Spleen (tissue), 11 donors: Measurements from ENCODE around the gene RAB22A. TPM values are rescaled to one million over a fixed set of nuclear protein-coding genes. Genes with fewer than 3 reads are reported as not detected.

ENCODE experiments used
- DNase-seq: peaks from one replicate; pipeline ENCODE4 v3.0.0-alpha.2; 2020
- H3K27ac ChIP-seq, 8 donors: fragments of 200-600 bp; sonication (generic) in 7 of 8; 1 replicate in 4 of 8; 2 replicates in 4 of 8; pipeline versions ENCODE4 v1.5.0 to v1.8.0; 2016 to 2021; ENCODE audit warnings: inconsistent platforms in 4 of 8, mild to moderate bottlenecking in 4 of 8, moderate library complexity in 1 of 8
- H3K27me3 ChIP-seq, 7 donors: fragments of 200-600 bp; sonication (generic) in 6 of 7; replicated peaks in 1 of 7; 1 replicate in 4 of 7; 2 replicates in 3 of 7; pipeline versions ENCODE4 v1.5.0 to v1.8.0; 2016 to 2021; ENCODE audit warnings: inconsistent platforms in 3 of 7, mild to moderate bottlenecking in 1 of 7
- H3K36me3 ChIP-seq, 6 donors: fragments of 200-600 bp; sonication (generic) in 5 of 6; 1 replicate in 4 of 6; 2 replicates in 2 of 6; pipeline versions ENCODE4 v1.5.0 to v1.8.0; 2016 to 2021; ENCODE audit warnings: inconsistent platforms in 2 of 6
- H3K4me1 ChIP-seq, 6 donors: fragments of 200-600 bp; sonication (generic) in 5 of 6; 1 replicate in 3 of 6; 2 replicates in 3 of 6; pipeline versions ENCODE4 v1.5.0 to v1.8.0; 2016 to 2021; ENCODE audit warnings: inconsistent platforms in 3 of 6
- H3K4me3 ChIP-seq, 8 donors: fragments of 200-600 bp; sonication (generic) in 7 of 8; 1 replicate in 4 of 8; 2 replicates in 4 of 8; pipeline versions ENCODE4 v1.5.0 to v1.8.0; 2016 to 2021; ENCODE audit warnings: inconsistent platforms in 4 of 8, mild to moderate bottlenecking in 4 of 8, moderate library complexity in 2 of 8
- H3K9me3 ChIP-seq, 8 donors: fragments of 200-600 bp; sonication (generic) in 7 of 8; 1 replicate in 4 of 8; 2 replicates in 4 of 8; pipeline versions ENCODE4 v1.5.0 to v1.8.0; 2016 to 2021; ENCODE audit warnings: inconsistent platforms in 4 of 8
- CTCF ChIP-seq, 11 experiments: fragments of 200-600 bp in 7 of 11; fragments of 450-650 bp in 4 of 11; sonication (generic) in 4 of 11; IDR thresholded peaks in 8 of 11; conservative IDR thresholded peaks in 3 of 11; 1 replicate in 7 of 11; 2 replicates in 4 of 11; pipeline versions ENCODE4 v1.4.0 to v1.8.0; 2016 to 2021; ENCODE audit warnings: antibody characterized with exemption in 11 of 11, inconsistent platforms in 4 of 11, mild to moderate bottlenecking in 1 of 11
- POLR2A ChIP-seq, 3 donors: fragments of 450-650 bp; IDR thresholded peaks; one replicate each; pipeline ENCODE4 v1.5.1; 2017; ENCODE audit warnings: antibody characterized with exemption in 3 of 3, mild to moderate bottlenecking in 1 of 3
- POLR2AphosphoS5 ChIP-seq, 3 donors: sonication (generic); formaldehyde crosslinking; IDR thresholded peaks; one replicate each; pipeline ENCODE4 v1.5.1; 2017; ENCODE audit warnings: antibody characterized with exemption in 3 of 3
- WGBS, 5 donors: extraction: QIAGEN DNeasy Blood & Tissue Kit in 3 of 5; methylation state at CpG; one replicate each; pipeline versions ENCODE4 v1.1.5 to v1.1.7; 2013 to 2018; 5-methylcytosine and 5-hydroxymethylcytosine counted together
- intact Hi-C: fragments of 100-400 bp; cut with DNase I; formaldehyde crosslinking; loops from one replicate; pipeline ENCODE4 v1.15.0; 2023; ENCODE audit warnings: low total_unique reads
- polyA plus RNA-seq, 3 donors: library from polyadenylated mRNA; stranded (reverse); fragments of 200-250 nt; gene quantifications; one replicate each; pipeline ENCODE4 v1.2.1, GENCODE V29; 2013
- total RNA-seq, 7 donors: library from RNA; depleted of rRNA in 3 of 7; stranded (reverse); fragments of >200 nt in 3 of 7; fragmentation: NEBNext Ultra II Directional in 4 of 7; extraction: Animal tissue kit (Norgen Biotek cat#: 25700) in 4 of 7; gene quantifications; one replicate each; pipeline versions ENCODE4 v1.1.0 to v1.2.1, GENCODE V29; 2016 to 2021
- donor health status: healthy with polysubstance abuse.
- donor health status: DM: no; HTN: no; CAD: no; lungs with moderate emphysema.
- donor health status: DM: no; HTN: no; CAD: no.
- donor health status: Bipolar disorder and iron deficiency.
- donor health status: healthy.
- donor health status: DM: no; HTN: no; CAD: no.
- donor health status: DM: yes; HTN: yes; CAD: no.

The RAB22A gene
- total and polyA plus RNA-seq, 10 donors = 4.2 to 22.6 (median 17.5) TPM

- intact Hi-C loops = no loop called here
- WGBS, 5 donors = 90 to 97% (median 93%) methylated on average over 5 of the region's 5 CpGs
- no peak for TF ChIP-seq POLR2A (IDR thresholded peaks at IDR 0.05)
- TF ChIP-seq POLR2AphosphoS5 (IDR thresholded peaks at IDR 0.05) = no peak
- no peak for TF ChIP-seq CTCF (IDR thresholded peaks at IDR 0.05 in 8 of 11, conservative IDR thresholded peaks at IDR 0.05 in 3 of 11)
- H3K27ac ChIP-seq = no peak overlapping the region
- DNase-seq = no peak
- peaks cover 2 to 10% (median 6%) of the 10 kb centered on the region in 6 donors for H3K4me1 ChIP-seq
- no peaks in the 10 kb centered on the region for H3K36me3 ChIP-seq
- H3K4me3 ChIP-seq = no peak overlapping the region
- H3K9me3 ChIP-seq = peaks cover 0 to 18% (median 7%) of the 10 kb centered on the region in 8 donors
- H3K27me3 ChIP-seq = peaks cover 0 to 30% (median 0%) of the 10 kb centered on the region in 7 donors
Measured at GRCh38 chr20:58384821-58385220, 75.3 kb downstream of the RAB22A start.

GRCh38 chr20:58388028-58388601 lies 78.6 kb downstream of the RAB22A start:
- no peak for DNase-seq
- intact Hi-C loops = no loop called here
- Histone ChIP-seq H3K4me1 (peaks cover 22 to 43% (median 39%) of the 10 kb centered on the region in 6 donors), H3K27ac (peak overlapping the region in 7 of 8 donors; percentile 89 to 99 (median 95)), H3K27me3 (peaks cover 0 to 12% (median 0%) of the 10 kb centered on the region in 7 donors), H3K4me3 (peak overlapping the region in 4 of 8 donors; percentile 65 to 90 (median 80)), H3K9me3 (no peaks in the 10 kb centered on the region), H3K36me3 (peaks cover 0 to 17% (median 0%) of the 10 kb centered on the region in 6 donors)
- 75 to 87% (median 78%) methylated on average over 4 of the region's 4 CpGs for WGBS, 5 donors
- TF ChIP-seq POLR2AphosphoS5 (IDR thresholded peaks at IDR 0.05) (no peak), CTCF (IDR thresholded peaks at IDR 0.05 in 8 of 11, conservative IDR thresholded peaks at IDR 0.05 in 3 of 11) (no peak), POLR2A (IDR thresholded peaks at IDR 0.05) (no peak)

GRCh38 chr20:58388882-58389323 lies 79.4 kb downstream of the RAB22A start, which contains the start of gene VAPB:
Gene VAPB, plus strand, starts transcription at chr20:58389229. Its CDS starts 231 bp downstream, at chr20:58389460.
- DNase-seq = peak; percentile 99
- TF ChIP-seq POLR2A (IDR thresholded peaks at IDR 0.05) (no peak), CTCF (IDR thresholded peaks at IDR 0.05 in 8 of 11, conservative IDR thresholded peaks at IDR 0.05 in 3 of 11) (peak in 5 of 11 experiments; percentile 13 to 48 (median 34)), POLR2AphosphoS5 (IDR thresholded peaks at IDR 0.05) (peak; percentile 94 to 96 (median 96))
- H3K27me3 ChIP-seq = peaks cover 0 to 12% (median 0%) of the 10 kb centered on the region in 7 donors
- H3K4me1 ChIP-seq = peaks cover 22 to 51% (median 45%) of the 10 kb centered on the region in 6 donors
- peaks cover 0 to 24% (median 0%) of the 10 kb centered on the region in 6 donors for H3K36me3 ChIP-seq
- no peaks in the 10 kb centered on the region for H3K9me3 ChIP-seq
- 0% methylated on average over 9 to 51 of the region's 51 CpGs for WGBS, 5 donors
- intact Hi-C loops = no loop called here
- H3K27ac ChIP-seq = peak within 1 kb of the TSS; percentile 89 to 99 (median 94)
- H3K4me3 ChIP-seq = peak within 1 kb of the TSS; percentile 55 to 90 (median 77)

- Histone ChIP-seq H3K4me3 (peak overlapping the region; percentile 55 to 90 (median 77)), H3K4me1 (peaks cover 22 to 56% (median 49%) of the 10 kb centered on the region in 6 donors), H3K27me3 (peaks cover 0 to 9% (median 0%) of the 10 kb centered on the region in 7 donors), H3K9me3 (no peaks in the 10 kb centered on the region), H3K27ac (peak overlapping the region; percentile 89 to 99 (median 94)), H3K36me3 (peaks cover 0 to 25% (median 0%) of the 10 kb centered on the region in 6 donors)
- DNase-seq = no peak
- intact Hi-C loops = no loop called here
- 1% methylated on average over 24 to 56 of the region's 56 CpGs for WGBS, 5 donors
- TF ChIP-seq POLR2A (IDR thresholded peaks at IDR 0.05) (no peak), CTCF (IDR thresholded peaks at IDR 0.05 in 8 of 11, conservative IDR thresholded peaks at IDR 0.05 in 3 of 11) (peak in 1 of 11 experiments; percentile 3), POLR2AphosphoS5 (IDR thresholded peaks at IDR 0.05) (no peak)
Measured at GRCh38 chr20:58389324-58389967, 79.9 kb downstream of the RAB22A start.
